GM12864 (cell line): ENCODE measurements around the gene AKAP12.
"Not testable (repeated sequence)": the region's sequence is repeated elsewhere in the genome, so short reads cannot be mapped to it uniquely, and the experiment has no call there.

Experiments
- DNase-seq: peaks from one replicate; pipeline ENCODE4 v3.0.0-alpha.2; 2011; ENCODE audit warnings: low read depth
- H3K4me3 ChIP-seq: 2 replicates; pipeline ENCODE4 v1.5.1; 2011; ENCODE audit warnings: mild to moderate bottlenecking, low read depth, low read length, control low read depth
- CTCF ChIP-seq: IDR thresholded peaks from 2 replicates; pipeline ENCODE4 v1.5.1; 2011; ENCODE audit warnings: low read depth, mild to moderate bottlenecking, moderate library complexity, low read length, control low read depth, inconsistent platforms; ENCODE audit errors: missing control alignments

The AKAP12 gene

DNA sequence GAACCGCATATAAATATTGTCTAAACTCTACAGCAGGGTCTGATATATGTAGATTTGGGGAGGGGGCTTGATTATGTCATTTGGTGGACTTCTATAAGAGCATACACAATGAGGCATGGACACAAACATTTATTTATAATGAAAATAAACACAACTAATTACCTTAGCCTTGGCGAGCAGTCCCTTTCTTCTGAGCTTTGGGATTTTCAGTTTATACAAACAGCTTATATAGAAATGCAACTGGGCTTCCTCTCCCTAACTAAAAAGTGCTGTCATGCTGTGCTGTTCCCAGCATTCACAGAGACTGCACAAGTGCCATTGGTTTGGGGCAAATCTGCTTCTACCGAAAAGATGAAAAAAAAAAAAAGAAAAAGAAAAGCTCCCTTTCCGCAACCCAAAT lies 69.9 kb downstream of the AKAP12 start:
- no peak overlapping the region for H3K4me3 ChIP-seq
- no peak for TF ChIP-seq CTCF
- no peak for DNase-seq

- DNase-seq, result no peak
- H3K4me3 ChIP-seq, result no peak overlapping the region
- no peak for TF ChIP-seq CTCF
Observed at GRCh38 chr6:151310279-151310678, 70.5 kb downstream of the AKAP12 start.

DNA sequence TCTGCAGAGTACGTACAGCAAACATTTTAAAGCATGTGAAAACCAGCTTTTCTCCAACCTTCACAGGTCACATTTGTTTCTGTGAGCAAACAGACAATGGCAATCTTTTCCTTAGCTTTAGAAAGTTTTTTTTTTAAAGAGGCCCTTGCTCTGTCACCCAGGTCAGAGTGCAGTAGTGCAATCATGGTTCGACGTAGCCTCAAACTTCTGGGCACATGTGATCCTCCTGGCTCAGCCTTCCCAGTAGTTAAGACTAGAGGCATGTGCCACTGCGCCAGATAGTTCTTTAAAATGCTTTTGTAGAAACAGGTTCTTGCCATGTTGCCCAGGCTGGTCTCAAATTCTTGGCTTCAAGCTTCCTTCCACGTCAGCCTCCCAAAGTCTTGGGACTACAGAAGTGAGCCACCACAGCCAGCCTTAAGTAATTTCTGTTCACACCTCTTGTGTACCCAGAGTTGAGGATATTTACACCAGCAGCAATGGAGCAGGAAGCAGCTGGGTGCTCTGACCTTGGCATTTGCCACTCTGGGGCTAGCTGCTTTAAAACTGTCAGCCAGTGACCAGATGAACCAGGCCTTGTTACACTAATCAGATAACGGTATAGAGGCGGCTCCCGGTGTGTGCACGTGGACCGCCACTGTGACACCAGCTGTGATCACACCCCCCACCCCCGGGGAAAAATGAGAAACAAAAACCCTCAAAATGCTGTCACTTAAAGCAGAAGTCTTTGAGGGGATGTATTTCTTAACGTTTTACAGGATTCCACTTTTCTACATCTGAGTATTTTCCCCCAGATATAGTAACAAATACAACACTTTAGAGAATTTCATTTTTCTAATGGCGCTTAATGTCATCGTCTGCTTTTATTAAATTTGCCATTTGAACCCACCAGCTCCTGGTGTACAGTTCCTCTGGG lies 71.3 kb downstream of the AKAP12 start:
- DNase-seq, result no peak
- TF ChIP-seq CTCF, result no peak
- no peak overlapping the region for H3K4me3 ChIP-seq

DNA sequence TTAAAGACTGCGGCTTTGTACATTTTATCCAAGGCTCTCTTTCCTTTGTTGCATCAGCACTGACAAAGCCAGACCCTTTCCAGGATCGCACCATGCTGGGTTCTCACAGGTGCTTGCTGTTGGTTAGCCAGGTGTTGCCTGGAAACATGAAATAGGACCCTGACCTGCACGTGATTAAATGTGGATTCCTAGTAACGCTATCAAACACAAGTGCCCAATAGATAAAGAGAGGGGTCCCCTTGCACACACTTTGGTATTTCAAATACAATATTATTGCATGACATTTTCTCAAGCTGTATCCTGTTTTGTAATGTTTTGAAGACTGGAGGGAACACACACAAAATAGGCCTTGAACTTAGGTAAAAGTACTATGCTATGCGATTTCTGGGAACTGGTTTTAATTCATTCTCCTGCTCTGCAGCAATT lies 73.3 kb downstream of the AKAP12 start:
- no peak for DNase-seq
- H3K4me3 ChIP-seq, result no peak overlapping the region
- no peak for TF ChIP-seq CTCF

DNA sequence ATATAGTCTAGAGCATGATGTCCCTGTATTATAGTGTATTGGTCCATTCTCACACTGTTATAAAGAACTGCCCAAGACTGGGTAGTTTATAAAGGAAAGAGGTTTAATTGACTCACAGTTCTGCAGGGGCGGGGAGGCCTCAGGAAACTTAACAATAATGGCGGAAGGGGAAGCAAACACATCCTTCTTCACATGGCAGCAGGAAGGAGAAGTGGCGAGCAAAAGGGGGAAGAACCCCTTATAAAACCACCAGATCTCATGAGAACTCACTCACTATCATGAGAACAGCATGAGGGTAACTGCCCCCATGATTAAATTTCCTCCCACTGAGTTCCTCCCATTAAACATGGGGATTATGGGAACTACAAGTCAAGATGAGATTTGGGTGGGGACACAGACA lies 75.9 kb downstream of the AKAP12 start:
- DNase-seq, H3K4me3 ChIP-seq: not testable (repeated sequence)

GRCh38 chr6:151317103-151317994 lies 77.6 kb downstream of the AKAP12 start:
- TF ChIP-seq CTCF, result no peak
- DNase-seq, result no peak

GRCh38 chr6:151317995-151318365 lies 78.2 kb downstream of the AKAP12 start:
- DNase-seq, result no peak
- no peak overlapping the region for H3K4me3 ChIP-seq
- TF ChIP-seq CTCF, result no peak

More at GRCh38 chr6:151317103-151317994, 77.6 kb downstream of the AKAP12 start:
- no peak overlapping the region for H3K4me3 ChIP-seq
